NCI-H1417 treated with DMSO at 0.1 percent for 48 hours (cell line): ENCODE measurements around the gene SNTB2.
"Not testable (repeated sequence)": the region's sequence is repeated elsewhere in the genome, so short reads cannot be mapped to it uniquely, and the experiment has no call there.

ENCODE experiments used
- DNase-seq: peaks from one replicate; lab custom pipeline; 2025; lab: John Stamatoyannopoulos, UW

The SNTB2 gene

GRCh38 chr16:69236319-69236718 lies 49.4 kb downstream of the SNTB2 start:
- no peak for DNase-seq

- DNase-seq, result no peak
These were observed 50.3 kb downstream of the SNTB2 start for GRCh38 chr16:69237296-69237695.

GRCh38 chr16:69239851-69240250 lies 52.9 kb downstream of the SNTB2 start:
- no peak for DNase-seq

- no peak for DNase-seq
These were observed 53.4 kb downstream of the SNTB2 start for GRCh38 chr16:69240331-69240730.

GRCh38 chr16:69241926-69242325 lies 55.0 kb downstream of the SNTB2 start:
- DNase-seq, result no peak

GRCh38 chr16:69243479-69243878 lies 56.5 kb downstream of the SNTB2 start:
- DNase-seq, result no peak

GRCh38 chr16:69244336-69244735 lies 57.4 kb downstream of the SNTB2 start:
- DNase-seq, result no peak

- DNase-seq, result no peak
These were observed 63.1 kb downstream of the SNTB2 start for GRCh38 chr16:69250081-69250480.

- DNase-seq, result no peak
These were observed 66.9 kb downstream of the SNTB2 start for GRCh38 chr16:69253870-69254341.

- DNase-seq, result not testable (repeated sequence)
These were observed 72.4 kb downstream of the SNTB2 start for GRCh38 chr16:69259428-69259764.

- DNase-seq, result no peak
These were observed 73.1 kb downstream of the SNTB2 start for GRCh38 chr16:69260019-69260418.

GRCh38 chr16:69260506-69260905 lies 73.5 kb downstream of the SNTB2 start:
- no peak for DNase-seq

GRCh38 chr16:69266334-69267063 lies 79.5 kb downstream of the SNTB2 start:
- no peak for DNase-seq

- no peak for DNase-seq
These were observed 80.7 kb downstream of the SNTB2 start for GRCh38 chr16:69267633-69268032.

GRCh38 chr16:69270395-69270794 lies 83.4 kb downstream of the SNTB2 start:
- DNase-seq, result no peak

GRCh38 chr16:69270831-69271230 lies 83.9 kb downstream of the SNTB2 start:
- no peak for DNase-seq

- no peak for DNase-seq
These were observed 86.0 kb downstream of the SNTB2 start for GRCh38 chr16:69273009-69273408.

- no peak for DNase-seq
These were observed 87.8 kb downstream of the SNTB2 start for GRCh38 chr16:69274699-69275235.

GRCh38 chr16:69276148-69277115 lies 89.5 kb downstream of the SNTB2 start:
- no peak for DNase-seq

GRCh38 chr16:69277413-69277812 lies 90.4 kb downstream of the SNTB2 start:
- DNase-seq, result no peak

GRCh38 chr16:69283851-69284250 lies 96.9 kb downstream of the SNTB2 start:
- no peak for DNase-seq

GRCh38 chr16:69285240-69285639 lies 98.3 kb downstream of the SNTB2 start:
- no peak for DNase-seq
